ENCODE data around the gene RALGAPB. TPM values are rescaled to one million over a fixed set of nuclear protein-coding genes. Genes with fewer than 3 reads are reported as not detected.

The RALGAPB gene
- total and polyA plus RNA-seq, 2 of the 13 experiments (the other 11 are each of a cell fraction or from before 2014, with no cell fraction given) = 17.6 to 30.6 TPM

- no peak for TF ChIP-seq ZNF513 (CRISPR knock-in tag; conservative IDR thresholded peaks at IDR 0.05)
- no peak for TF ChIP-seq ZBTB1 (CRISPR knock-in tag; IDR thresholded peaks at IDR 0.05; ENCODE audit: borderline replicate concordance)
- no peak for TF ChIP-seq ZNF670 (CRISPR knock-in tag; IDR thresholded peaks at IDR 0.05; ENCODE audit: borderline replicate concordance)
- no peak for TF ChIP-seq NCOA5 (CRISPR knock-in tag; IDR thresholded peaks at IDR 0.05)
- TF ChIP-seq SMARCC2 (IDR thresholded peaks at IDR 0.05) = no peak
- no peak for TF ChIP-seq MAFG (CRISPR knock-in tag; IDR thresholded peaks at IDR 0.05)
- no peak for TF ChIP-seq ZFP36L1 (CRISPR knock-in tag; IDR thresholded peaks at IDR 0.05)
- TF ChIP-seq PHF20 (CRISPR knock-in tag; IDR thresholded peaks at IDR 0.05) = no peak
- TF ChIP-seq GABPB1 (CRISPR knock-in tag; IDR thresholded peaks at IDR 0.05) = no peak
- TF ChIP-seq ZBTB26 (CRISPR knock-in tag; IDR thresholded peaks at IDR 0.05; ENCODE audit: borderline replicate concordance) = no peak
Observed at GRCh38 chr20:38466171-38466570, 6.5 kb upstream of the RALGAPB start (continued).

- no peak overlapping the region for H3K9ac ChIP-seq (ENCODE audit: insufficient read depth, low read depth, low read length)
- no peaks in the 10 kb centered on the region for H3K27me3 ChIP-seq (ENCODE audit: control insufficient read depth in 1 of 2, insufficient read depth in 2 of 2, low read length in 2 of 2)
- no peaks in the 10 kb centered on the region for H3K79me2 ChIP-seq (ENCODE audit: insufficient read depth, low read length)
- H3K27ac ChIP-seq (ENCODE audit: extremely low read length, insufficient read depth, low read length) = no peak overlapping the region
- H3K9me3 ChIP-seq (ENCODE audit: low read length) = no peaks in the 10 kb centered on the region
- no peaks in the 10 kb centered on the region for H3K36me3 ChIP-seq (replicated peaks in 1 of 2; ENCODE audit: control insufficient read depth in 1 of 2, insufficient read depth in 2 of 2, low read length in 2 of 2)
- 3% methylated on average over 3 of the region's 3 CpGs for WGBS (ENCODE audit: low lambda C conversion rate)
- ATAC-seq (no peak), FAIRE-seq (no peak), DNase-seq (ENCODE audit: low spot score) (no peak)
- no peak for TF ChIP-seq RAD21 (CRISPR knock-in tag; IDR thresholded peaks at IDR 0.05)
- no peak for TF ChIP-seq ARNT2 (CRISPR knock-in tag; IDR thresholded peaks at IDR 0.05; ENCODE audit: low read depth)
- no peak for TF ChIP-seq ETV6 (CRISPR knock-in tag; conservative IDR thresholded peaks at IDR 0.05)
- no peak for TF ChIP-seq ELF1 (CRISPR knock-in tag; IDR thresholded peaks at IDR 0.05)
- no peak for TF ChIP-seq TBX2 (CRISPR knock-in tag; IDR thresholded peaks at IDR 0.05; ENCODE audit: borderline replicate concordance)
- H3K4me2 ChIP-seq (ENCODE audit: low read depth, low read length) = no peak overlapping the region
- H2AFZ ChIP-seq (ENCODE audit: low read length) = no peak overlapping the region
- CTCF ChIA-PET (ENCODE audit: low intra/inter-chr PET ratio, low total read pairs) = no interaction called here
- in situ Hi-C loops (cut with HindIII; ENCODE audit: extremely low pct_ligation_motif_present, low pct_unique_long_range_greater_than_20kb) (no loop called here), intact Hi-C loops (cut with micrococcal nuclease; ENCODE audit: unreplicated experiment) (no loop called here)
- no TSS peak for BruUV-seq (replicated peaks)
- H4K20me1 ChIP-seq (ENCODE audit: insufficient read depth, low read length) = no peaks in the 10 kb centered on the region
- peaks cover 10% of the 10 kb centered on the region for H3K4me1 ChIP-seq (ENCODE audit: insufficient read depth, low read length)
- POLR2A ChIA-PET = no interaction called here
- no peak overlapping the region for H3K4me3 ChIP-seq (replicated peaks in 1 of 3; ENCODE audit: insufficient read depth in 1 of 3, low read depth in 2 of 3, low read length in 3 of 3)
Observed at GRCh38 chr20:38466983-38467382, 5.7 kb upstream of the RALGAPB start.
